Testis (tissue), 2 donors: ENCODE measurements around the gene MFSD11.

Experiments used
- CTCF ChIP-seq, 3 experiments: fragments of 450-650 bp in 2 of 3; fragments of 200-600 bp in 1 of 3; sonication (generic) in 1 of 3; IDR thresholded peaks; one replicate each; pipeline ENCODE4 v1.5.1; 2016 to 2019; ENCODE audit warnings: antibody characterized with exemption in 3 of 3, mild to moderate bottlenecking in 2 of 3, moderate library complexity in 1 of 3
- POLR2A ChIP-seq: fragments of 450-650 bp; IDR thresholded peaks from one replicate; pipeline ENCODE4 v1.6.1; 2017; ENCODE audit warnings: antibody characterized with exemption, mild to moderate bottlenecking, moderate library complexity

- TF ChIP-seq CTCF (IDR thresholded peaks at IDR 0.05) (no peak), POLR2A (no peak)
Measured at GRCh38 chr17:76740329-76741118, 2.6 kb downstream of the MFSD11 start.
